Keratinocyte (primary cell): ENCODE data around the gene POLD1. TPM values are rescaled to one million over a fixed set of nuclear protein-coding genes. Genes with fewer than 3 reads are reported as not detected.

ENCODE experiments used
- DNase-seq: peaks from one replicate; pipeline ENCODE4 v3.0.0-alpha.2; 2011; ENCODE audit warnings: low read depth, missing footprints, low spot score
- FAIRE-seq: peaks from 2 replicates; lab custom pipeline; 2011; peaks lifted over from hg19 to GRCh38; lab: Jason Lieb, UNC
- H2AFZ ChIP-seq: 2 replicates; pipeline ENCODE4 v1.6.0; 2012; ENCODE audit warnings: low read length, control low read depth, inconsistent platforms; ENCODE audit not compliant: control insufficient read depth
- H3K27ac ChIP-seq: 2 replicates; pipeline ENCODE4 v1.5.1; 2011; ENCODE audit warnings: low read length; ENCODE audit not compliant: control insufficient read depth, insufficient read depth
- H3K27me3 ChIP-seq: 3 replicates; pipeline ENCODE4 v1.6.0; 2011; ENCODE audit warnings: low read length; ENCODE audit not compliant: control insufficient read depth, insufficient read depth; ENCODE audit errors: extremely low read depth
- H3K36me3 ChIP-seq, 2 experiments: 2 replicates in 1 of 2; 3 replicates in 1 of 2; pipeline ENCODE4 v1.5.1; 2011; ENCODE audit warnings: low read length in 2 of 2, mild to moderate bottlenecking in 1 of 2; ENCODE audit not compliant: control insufficient read depth in 2 of 2, insufficient read depth in 2 of 2; ENCODE audit errors: extremely low read depth in 1 of 2
- H3K4me1 ChIP-seq: 3 replicates; pipeline ENCODE4 v1.5.1; 2011; ENCODE audit warnings: low read length; ENCODE audit not compliant: control insufficient read depth, insufficient read depth; ENCODE audit errors: extremely low read depth
- H3K4me2 ChIP-seq: 3 replicates; pipeline ENCODE4 v1.6.0; 2011; ENCODE audit warnings: low read depth, low read length; ENCODE audit not compliant: control insufficient read depth, insufficient read depth; ENCODE audit errors: extremely low read depth
- H3K4me3 ChIP-seq, 3 experiments: fragments of 200-600 bp in 1 of 3; sonication (generic) in 1 of 3; 2 replicates in 2 of 3; 3 replicates in 1 of 3; pipeline ENCODE4 v1.5.1; 2011 to 2016; ENCODE audit warnings: low read length in 3 of 3, mild to moderate bottlenecking in 3 of 3, control low read depth in 2 of 3, inconsistent platforms in 1 of 3, low read depth in 1 of 3, mixed read lengths in 1 of 3, mixed run types in 1 of 3, moderate library complexity in 1 of 3; ENCODE audit not compliant: control insufficient read depth in 2 of 3, insufficient read depth in 2 of 3; ENCODE audit errors: extremely low read depth in 1 of 3
- H3K79me2 ChIP-seq: 2 replicates; pipeline ENCODE4 v1.6.0; 2012; ENCODE audit warnings: low read length; ENCODE audit not compliant: control insufficient read depth, insufficient read depth
- H3K9ac ChIP-seq: 3 replicates; pipeline ENCODE4 v1.6.0; 2011; ENCODE audit warnings: low read length; ENCODE audit not compliant: control insufficient read depth, insufficient read depth; ENCODE audit errors: extremely low read depth
- H3K9me1 ChIP-seq: 3 replicates; pipeline ENCODE4 v1.6.0; 2011; ENCODE audit warnings: low read length; ENCODE audit not compliant: control insufficient read depth, insufficient read depth; ENCODE audit errors: extremely low read depth
- H3K9me3 ChIP-seq: 2 replicates; pipeline ENCODE4 v1.5.1; 2012; ENCODE audit warnings: low read depth, low read length; ENCODE audit not compliant: control insufficient read depth
- H4K20me1 ChIP-seq: 3 replicates; pipeline ENCODE4 v1.6.0; 2011; ENCODE audit warnings: low read length; ENCODE audit not compliant: control insufficient read depth, insufficient read depth; ENCODE audit errors: extremely low read depth
- EZH2 ChIP-seq: IDR thresholded peaks from one replicate; pipeline ENCODE4 v1.6.1; 2012; ENCODE audit warnings: inconsistent platforms, mild to moderate bottlenecking, low read length, moderate library complexity
- dilution Hi-C: fragments of 300-500 bp; cut with MboI; formaldehyde crosslinking; loops from one replicate; pipeline ENCODE4 v1.7.0; 2020; ENCODE audit warnings: low sequenced_read_pairs; ENCODE audit not compliant: extremely low pct_ligation_motif_present
- polyA plus RNA-seq, 5 experiments: library from polyadenylated mRNA; depleted of rRNA in 3 of 5; stranded (reverse) in 3 of 5; stranded (forward) in 1 of 5; unstranded in 1 of 5; fragments of >200 nt; gene quantifications; 1 replicate in 1 of 5; 2 replicates in 3 of 5; 3 replicates in 1 of 5; pipeline versions ENCODE4 v1.2.1 to v1.2.3, GENCODE V29; 2011 to 2012; ENCODE audit warnings: missing spikeins in 2 of 5, low read depth in 1 of 5, low replicate concordance in 1 of 5
- TF ChIP-seq, protein P1 (sequence below), 3 experiments: IDR thresholded peaks in 1 of 3; conservative IDR thresholded peaks in 1 of 3; optimal IDR thresholded peaks in 1 of 3; 2 replicates in 2 of 3; 3 replicates in 1 of 3; pipeline versions ENCODE3 to v1.5.1; 2011; ENCODE audit warnings: low read length in 3 of 3, mild to moderate bottlenecking in 3 of 3, moderate library complexity in 2 of 3, control low read depth in 1 of 3, inconsistent platforms in 1 of 3; ENCODE audit not compliant: insufficient read depth in 2 of 3; ENCODE audit errors: extremely low read depth in 1 of 3

Gene POLD1
- polyA plus RNA-seq, 1 donor (not counting 4 experiments of a cell fraction or from before 2014, with no cell fraction given): 8.7 TPM

DNA sequence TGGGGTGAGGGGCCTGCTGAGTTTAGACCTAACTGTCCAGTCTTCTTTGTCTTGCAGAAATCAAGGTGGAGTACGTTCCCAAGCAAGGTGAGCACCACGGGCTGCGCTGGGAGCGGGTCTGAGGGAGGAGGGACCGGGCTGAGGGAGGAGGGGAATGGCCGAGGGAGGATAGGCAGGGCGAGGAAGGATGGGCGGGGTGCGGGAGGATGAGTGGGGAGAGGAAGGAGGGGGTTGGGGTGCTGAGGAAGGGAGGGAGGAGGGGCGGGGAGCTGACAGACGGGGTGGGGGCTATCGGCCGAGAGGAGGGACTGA, 67.0 kb downstream of the POLD1 start:
- dilution Hi-C loops: no loop called here
- no peak overlapping the region for H3K4me2 ChIP-seq
- H3K9me3 ChIP-seq: no peaks in the 10 kb centered on the region
- H3K4me1 ChIP-seq: no peaks in the 10 kb centered on the region
- TF ChIP-seq, protein P1, sequence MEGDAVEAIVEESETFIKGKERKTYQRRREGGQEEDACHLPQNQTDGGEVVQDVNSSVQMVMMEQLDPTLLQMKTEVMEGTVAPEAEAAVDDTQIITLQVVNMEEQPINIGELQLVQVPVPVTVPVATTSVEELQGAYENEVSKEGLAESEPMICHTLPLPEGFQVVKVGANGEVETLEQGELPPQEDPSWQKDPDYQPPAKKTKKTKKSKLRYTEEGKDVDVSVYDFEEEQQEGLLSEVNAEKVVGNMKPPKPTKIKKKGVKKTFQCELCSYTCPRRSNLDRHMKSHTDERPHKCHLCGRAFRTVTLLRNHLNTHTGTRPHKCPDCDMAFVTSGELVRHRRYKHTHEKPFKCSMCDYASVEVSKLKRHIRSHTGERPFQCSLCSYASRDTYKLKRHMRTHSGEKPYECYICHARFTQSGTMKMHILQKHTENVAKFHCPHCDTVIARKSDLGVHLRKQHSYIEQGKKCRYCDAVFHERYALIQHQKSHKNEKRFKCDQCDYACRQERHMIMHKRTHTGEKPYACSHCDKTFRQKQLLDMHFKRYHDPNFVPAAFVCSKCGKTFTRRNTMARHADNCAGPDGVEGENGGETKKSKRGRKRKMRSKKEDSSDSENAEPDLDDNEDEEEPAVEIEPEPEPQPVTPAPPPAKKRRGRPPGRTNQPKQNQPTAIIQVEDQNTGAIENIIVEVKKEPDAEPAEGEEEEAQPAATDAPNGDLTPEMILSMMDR (optimal IDR thresholded peaks at IDR 0.05 in 1 of 3, IDR thresholded peaks at IDR 0.05 in 1 of 3, conservative IDR thresholded peaks at IDR 0.05 in 1 of 3; ENCODE audit: extremely low read depth in 1 of 3, insufficient read depth in 2 of 3, low read length in 3 of 3): no peak
- no peak for TF ChIP-seq EZH2
- FAIRE-seq: no peak
- H3K27ac ChIP-seq: no peak overlapping the region
- H3K27me3 ChIP-seq: peaks cover 7% of the 10 kb centered on the region
- H3K9me1 ChIP-seq: no peaks in the 10 kb centered on the region
- no peak overlapping the region for H2AFZ ChIP-seq
- H3K4me3 ChIP-seq: no peak overlapping the region
- H4K20me1 ChIP-seq: no peaks in the 10 kb centered on the region
- DNase-seq: no peak
- H3K36me3 ChIP-seq: no peaks in the 10 kb centered on the region
- no peaks in the 10 kb centered on the region for H3K79me2 ChIP-seq
- no peak overlapping the region for H3K9ac ChIP-seq

DNA sequence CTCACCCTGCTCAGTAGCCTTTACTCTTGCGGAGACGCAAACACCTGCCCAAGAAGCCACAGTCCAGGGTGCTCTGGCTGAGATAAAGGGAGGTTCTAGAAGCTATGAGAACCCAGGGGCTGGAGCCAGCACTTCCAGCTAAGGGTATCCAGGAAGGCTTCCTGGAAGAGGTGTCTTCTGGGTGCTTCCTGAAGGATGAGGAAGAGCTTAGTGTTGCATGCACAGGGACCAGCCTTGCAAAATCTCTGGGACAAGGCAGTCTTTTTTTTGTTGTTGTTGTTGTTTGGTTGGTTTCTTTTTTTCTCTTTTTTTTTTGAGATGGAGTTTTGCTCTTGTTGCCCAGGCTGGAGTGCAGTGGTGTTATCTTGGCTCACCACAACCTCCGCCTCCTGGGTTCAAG, 69.1 kb downstream of the POLD1 start:
- Histone ChIP-seq H3K9me1 (no peaks in the 10 kb centered on the region), H3K27ac (no peak overlapping the region), H3K9me3 (no peaks in the 10 kb centered on the region), H3K27me3 (peaks cover 7% of the 10 kb centered on the region), H3K9ac (no peak overlapping the region), H3K79me2 (no peaks in the 10 kb centered on the region), H3K4me3 (no peak overlapping the region), H2AFZ (no peak overlapping the region), H4K20me1 (no peaks in the 10 kb centered on the region), H3K4me1 (no peaks in the 10 kb centered on the region), H3K36me3 (no peaks in the 10 kb centered on the region), H3K4me2 (no peak overlapping the region)
- no peak for DNase-seq
- FAIRE-seq: no peak
- dilution Hi-C loops: no loop called here
- TF ChIP-seq, protein P1 (optimal IDR thresholded peaks at IDR 0.05 in 1 of 3, IDR thresholded peaks at IDR 0.05 in 1 of 3, conservative IDR thresholded peaks at IDR 0.05 in 1 of 3; ENCODE audit: extremely low read depth in 1 of 3, insufficient read depth in 2 of 3, low read length in 3 of 3): no peak
- TF ChIP-seq EZH2: no peak
